Gastrocnemius medialis (tissue), 4 donors: ENCODE measurements around the gene CAMTA1. TPM values are rescaled to one million over a fixed set of nuclear protein-coding genes. Genes with fewer than 3 reads are reported as not detected.

Source experiments
- ATAC-seq, 2 donors: fragments of 150-250 bp; one replicate each; pipeline ENCODE4 v1.9.1; 2016
- DNase-seq, 2 donors: peaks; one replicate each; pipeline ENCODE4 v3.0.0-alpha.2; 2019
- H3K27ac ChIP-seq, 4 donors: fragments of 200-600 bp; sonication (generic); 1 replicate in 1 of 4; 2 replicates in 3 of 4; pipeline ENCODE4 v1.5.1; 2016 to 2018; ENCODE audit warnings: mild to moderate bottlenecking in 2 of 4, moderate library complexity in 1 of 4
- H3K27me3 ChIP-seq, 3 donors: fragments of 200-600 bp; sonication (generic) in 2 of 3; 1 replicate in 1 of 3; 2 replicates in 2 of 3; pipeline versions ENCODE4 v1.5.1 to v1.6.0; 2016 to 2019; ENCODE audit warnings: mild to moderate bottlenecking in 1 of 3, moderate library complexity in 1 of 3
- H3K36me3 ChIP-seq, 2 donors: fragments of 200-600 bp; sonication (generic) in 1 of 2; one replicate each; pipeline ENCODE4 v1.5.1; 2017 to 2018
- H3K4me1 ChIP-seq, 2 donors: fragments of 200-600 bp; sonication (generic) in 1 of 2; one replicate each; pipeline ENCODE4 v1.5.1; 2016 to 2017; ENCODE audit warnings: mild to moderate bottlenecking in 2 of 2
- H3K4me3 ChIP-seq, 4 donors: fragments of 200-600 bp; sonication (generic) in 3 of 4; 1 replicate in 1 of 4; 2 replicates in 3 of 4; pipeline ENCODE4 v1.5.1; 2016 to 2019; ENCODE audit warnings: mild to moderate bottlenecking in 2 of 4
- H3K9me3 ChIP-seq, 3 donors: fragments of 200-600 bp; sonication (generic) in 2 of 3; 1 replicate in 1 of 3; 2 replicates in 2 of 3; pipeline ENCODE4 v1.5.1; 2016 to 2019
- POLR2A ChIP-seq, 2 donors: fragments of 450-650 bp; IDR thresholded peaks; one replicate each; pipeline ENCODE4 v1.6.1; 2017; ENCODE audit warnings: antibody characterized with exemption in 2 of 2, mild to moderate bottlenecking in 2 of 2, moderate library complexity in 2 of 2
- in situ Hi-C, 4 donors: fragments of 200-750 bp; cut with MboI; loops; one replicate each; pipeline versions ENCODE4 v1.15.0 to v1.8.0; 2017; ENCODE audit warnings: low sequenced_read_pairs in 4 of 4
- intact Hi-C: fragments of 100-400 bp; cut with DNase I; formaldehyde crosslinking; loops from one replicate; pipeline ENCODE4 v1.15.1; 2023; ENCODE audit warnings: low total_unique reads
- total RNA-seq, 4 donors: library from RNA; depleted of rRNA; stranded (reverse); fragments of >200 nt; gene quantifications; one replicate each; pipeline versions ENCODE4 v1.1.0 to v1.2.3, GENCODE V29; 2016
- TF ChIP-seq, protein P1 (sequence below), 5 experiments: fragments of 450-650 bp in 3 of 5; fragments of 200-600 bp in 2 of 5; sonication (generic) in 2 of 5; IDR thresholded peaks in 4 of 5; conservative IDR thresholded peaks in 1 of 5; 1 replicate in 4 of 5; 2 replicates in 1 of 5; pipeline ENCODE4 v1.5.1; 2016 to 2019; ENCODE audit warnings: antibody characterized with exemption in 5 of 5, mild to moderate bottlenecking in 3 of 5, moderate library complexity in 3 of 5

The CAMTA1 gene
- total RNA-seq, 4 donors from 2014 or later: 60.5 to 113 (median 70.4) TPM

DNA sequence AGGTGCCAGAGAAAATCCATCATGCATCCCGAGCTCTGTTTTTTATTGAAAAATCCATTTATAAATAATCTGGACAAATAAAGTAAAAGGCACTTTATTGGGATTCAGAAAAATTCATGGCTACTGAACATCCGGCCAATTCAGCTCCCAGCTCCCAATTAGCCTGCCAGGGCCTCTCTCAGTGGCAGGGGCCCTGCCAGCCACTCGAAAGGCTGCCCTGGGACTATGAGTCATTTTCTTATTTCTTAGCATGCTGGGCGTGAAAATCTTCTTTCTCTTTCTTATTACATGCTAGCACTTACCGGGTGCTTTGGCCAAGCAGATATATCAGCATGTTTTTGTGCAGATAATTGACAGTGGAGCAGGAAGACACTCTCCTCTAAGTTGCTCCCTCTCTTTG, 283.3 kb downstream of the CAMTA1 start:
- intact Hi-C loops (no loop called here), in situ Hi-C loops (loop anchor here in 2 of 4 donors (10.0 to 25.0 kb wide), 3 partner anchors 274 to 569 kb away; no protein-coding TSS in a partner anchor)
- no peak overlapping the region for H3K27ac ChIP-seq
- no peak for ATAC-seq
- no peak for DNase-seq
- no peaks in the 10 kb centered on the region for H3K36me3 ChIP-seq
- no peak overlapping the region for H3K4me3 ChIP-seq
- no peaks in the 10 kb centered on the region for H3K27me3 ChIP-seq
- H3K4me1 ChIP-seq: peaks cover 0 to 5% of the 10 kb centered on the region in 2 donors
- H3K9me3 ChIP-seq: no peaks in the 10 kb centered on the region
- TF ChIP-seq, protein P1, sequence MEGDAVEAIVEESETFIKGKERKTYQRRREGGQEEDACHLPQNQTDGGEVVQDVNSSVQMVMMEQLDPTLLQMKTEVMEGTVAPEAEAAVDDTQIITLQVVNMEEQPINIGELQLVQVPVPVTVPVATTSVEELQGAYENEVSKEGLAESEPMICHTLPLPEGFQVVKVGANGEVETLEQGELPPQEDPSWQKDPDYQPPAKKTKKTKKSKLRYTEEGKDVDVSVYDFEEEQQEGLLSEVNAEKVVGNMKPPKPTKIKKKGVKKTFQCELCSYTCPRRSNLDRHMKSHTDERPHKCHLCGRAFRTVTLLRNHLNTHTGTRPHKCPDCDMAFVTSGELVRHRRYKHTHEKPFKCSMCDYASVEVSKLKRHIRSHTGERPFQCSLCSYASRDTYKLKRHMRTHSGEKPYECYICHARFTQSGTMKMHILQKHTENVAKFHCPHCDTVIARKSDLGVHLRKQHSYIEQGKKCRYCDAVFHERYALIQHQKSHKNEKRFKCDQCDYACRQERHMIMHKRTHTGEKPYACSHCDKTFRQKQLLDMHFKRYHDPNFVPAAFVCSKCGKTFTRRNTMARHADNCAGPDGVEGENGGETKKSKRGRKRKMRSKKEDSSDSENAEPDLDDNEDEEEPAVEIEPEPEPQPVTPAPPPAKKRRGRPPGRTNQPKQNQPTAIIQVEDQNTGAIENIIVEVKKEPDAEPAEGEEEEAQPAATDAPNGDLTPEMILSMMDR (IDR thresholded peaks at IDR 0.05 in 4 of 5, conservative IDR thresholded peaks at IDR 0.05 in 1 of 5): no peak
- TF ChIP-seq POLR2A (IDR thresholded peaks at IDR 0.05): no peak

DNA sequence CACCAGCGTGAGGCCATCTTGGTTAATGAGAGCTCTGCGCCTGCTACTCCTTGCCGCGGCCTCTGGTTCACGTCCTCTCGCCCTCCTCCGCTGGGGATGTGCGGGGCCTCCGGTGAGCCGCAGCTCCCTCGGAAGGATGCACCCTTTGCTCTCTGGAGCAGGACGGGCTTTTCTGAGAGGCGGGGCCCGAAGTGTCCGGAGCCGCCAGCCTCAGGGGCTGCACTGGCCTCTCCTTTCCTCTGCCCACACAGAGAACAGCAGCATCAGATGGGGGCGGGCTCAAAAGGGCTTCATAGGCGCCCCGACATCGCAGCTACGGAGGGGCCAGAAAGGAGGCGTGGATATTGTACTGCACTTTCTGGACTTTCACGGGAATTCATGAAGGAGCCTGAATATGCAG, 284.7 kb downstream of the CAMTA1 start:
- Histone ChIP-seq H3K27ac (no peak overlapping the region), H3K4me1 (peaks cover 0 to 5% of the 10 kb centered on the region in 2 donors), H3K9me3 (no peaks in the 10 kb centered on the region), H3K36me3 (no peaks in the 10 kb centered on the region), H3K4me3 (peak overlapping the region; percentile 35 to 54 (median 42)), H3K27me3 (no peaks in the 10 kb centered on the region)
- no peak for TF ChIP-seq POLR2A (IDR thresholded peaks at IDR 0.05)
- TF ChIP-seq, protein P1 (IDR thresholded peaks at IDR 0.05 in 4 of 5, conservative IDR thresholded peaks at IDR 0.05 in 1 of 5): no peak
- ATAC-seq (peak in 1 of 2 donors; percentile 24), DNase-seq (no peak)
- intact Hi-C loops (loop anchor here (1.0 to 2.0 kb wide), 2 partner anchors 276 to 349 kb away; no protein-coding TSS in a partner anchor), in situ Hi-C loops (loop anchor here (10.0 to 25.0 kb wide), 3 partner anchors 275 to 567 kb away; no protein-coding TSS in a partner anchor)

DNA sequence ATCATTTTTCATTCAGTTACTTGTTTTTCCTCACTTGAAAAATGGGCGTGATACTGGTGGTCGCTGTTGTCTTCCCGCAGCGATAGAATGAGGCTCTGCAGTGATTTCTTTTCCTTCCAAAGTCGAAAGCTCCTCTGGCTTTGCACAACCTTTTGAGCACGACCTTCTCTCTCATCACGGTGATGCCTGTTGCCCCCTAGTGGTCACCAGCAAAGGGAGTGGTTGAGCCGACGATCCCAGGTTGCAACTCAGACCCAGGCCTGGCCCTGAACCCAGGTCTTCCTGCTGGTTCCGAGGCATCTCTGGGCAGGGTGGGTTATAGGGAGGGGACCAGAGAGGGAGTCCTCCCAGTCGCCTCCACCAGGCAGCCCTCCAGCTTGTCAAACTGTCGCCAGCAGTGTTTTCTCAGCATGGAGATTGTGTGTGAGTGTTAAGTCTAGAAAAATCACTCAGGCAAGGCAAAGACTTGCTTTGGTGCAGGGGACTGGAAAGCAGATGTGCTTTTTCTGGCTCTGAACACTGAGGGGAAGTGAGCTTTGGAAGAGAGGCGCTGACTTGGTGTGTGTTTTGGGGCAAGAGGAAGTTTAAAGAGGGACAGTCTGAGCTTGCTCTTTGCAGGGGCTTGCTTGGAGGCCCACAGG, 285.3 kb downstream of the CAMTA1 start:
- Histone ChIP-seq H3K4me3 (peak overlapping the region; percentile 35 to 54 (median 42)), H3K4me1 (peaks cover 0 to 5% of the 10 kb centered on the region in 2 donors), H3K27me3 (no peaks in the 10 kb centered on the region), H3K27ac (no peak overlapping the region), H3K9me3 (no peaks in the 10 kb centered on the region), H3K36me3 (no peaks in the 10 kb centered on the region)
- DNase-seq (peak; percentile 47 to 48), ATAC-seq (peak; percentile 77 to 92)
- in situ Hi-C loops: loop anchor here in 3 of 4 donors (10.0 to 25.0 kb wide), 2 partner anchors 346 to 567 kb away; no protein-coding TSS in a partner anchor
- intact Hi-C loops: loop anchor here (1.0 to 2.0 kb wide), 2 partner anchors 276 to 350 kb away; no protein-coding TSS in a partner anchor
- TF ChIP-seq, protein P1 (IDR thresholded peaks at IDR 0.05 in 4 of 5, conservative IDR thresholded peaks at IDR 0.05 in 1 of 5): peak; percentile 67 to 88 (median 77)
- no peak for TF ChIP-seq POLR2A (IDR thresholded peaks at IDR 0.05)

DNA sequence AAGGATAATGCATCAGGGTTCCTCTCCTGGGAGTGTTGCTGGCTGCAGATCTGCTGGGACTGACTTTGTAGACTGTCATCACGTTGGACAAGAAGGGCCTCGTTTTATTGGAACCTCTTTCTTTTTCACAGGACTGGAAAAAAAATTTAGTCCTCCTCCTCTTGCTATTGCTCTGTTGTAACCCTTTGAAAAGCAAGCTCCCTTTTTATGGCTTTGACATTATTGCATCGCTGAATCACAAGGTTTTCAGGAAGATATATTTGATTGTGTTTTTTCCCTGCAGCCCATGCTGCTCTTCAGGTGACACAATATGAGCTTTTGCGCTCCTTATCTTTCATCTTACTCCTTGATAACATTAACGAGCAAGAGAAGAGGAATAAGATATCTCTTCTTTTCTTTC, 290.9 kb downstream of the CAMTA1 start:
- in situ Hi-C loops: loop anchor here in 3 of 4 donors (10.0 kb wide), 1 partner anchor 351 kb away; no protein-coding TSS in a partner anchor
- H3K9me3 ChIP-seq: no peaks in the 10 kb centered on the region
- intact Hi-C loops: no loop called here

More for the DNA sequence above, 290.9 kb downstream of the CAMTA1 start:
- DNase-seq: no peak
- Histone ChIP-seq H3K4me3 (no peak overlapping the region), H3K27me3 (no peaks in the 10 kb centered on the region), H3K36me3 (no peaks in the 10 kb centered on the region), H3K4me1 (peaks cover 0 to 3% of the 10 kb centered on the region in 2 donors), H3K27ac (no peak overlapping the region)
- no peak for ATAC-seq
- TF ChIP-seq, protein P1 (IDR thresholded peaks at IDR 0.05 in 4 of 5, conservative IDR thresholded peaks at IDR 0.05 in 1 of 5): no peak
